Caco-2 (cell line): Measurements from ENCODE around the gene PSMD6. TPM values are rescaled to one million over a fixed set of nuclear protein-coding genes. Genes with fewer than 3 reads are reported as not detected.

Source experiments
- BruUV-seq: library from RNA; stranded (reverse); fragments of 400-500 nt; replicated peaks from 2 replicates; lab custom pipeline; 2021; lab: Mats Ljungman, UMichigan
- CTCF ChIA-PET: fragments of 300-600 bp; sonication (Branson Sonifier 250); formaldehyde crosslinking; loops from one replicate; lab custom pipeline; 2022; ENCODE audit warnings: antibody characterized with exemption; lab: Charles Lee
- POLR2A ChIA-PET: fragments of 300-600 bp; sonication (Branson Sonifier 250); formaldehyde crosslinking; loops from one replicate; lab custom pipeline; 2022; ENCODE audit warnings: antibody characterized with exemption; lab: Charles Lee
- DNase-seq, 2 experiments: peaks; one replicate each; pipeline versions ENCODE4 v3.0.0 to v3.0.0-alpha.2; 2020 to 2022
- H3K27me3 ChIP-seq: replicated peaks from 2 replicates; pipeline ENCODE4 v1.6.0; 2011; ENCODE audit warnings: low read length; ENCODE audit not compliant: control insufficient read depth, insufficient read depth
- H3K36me3 ChIP-seq: 2 replicates; pipeline ENCODE4 v1.5.1; 2011; ENCODE audit warnings: low read length; ENCODE audit not compliant: control insufficient read depth, insufficient read depth
- H3K4me1 ChIP-seq: fragments of 250-450 bp; sonication (Bioruptor Pico); 2 replicates; pipeline ENCODE4 v1.5.1; 2020; ENCODE audit warnings: mild to moderate bottlenecking
- H3K4me3 ChIP-seq: 2 replicates; pipeline ENCODE4 v1.5.1; 2011; ENCODE audit warnings: low read depth, mild to moderate bottlenecking, control low read depth, low read length
- H3K9me3 ChIP-seq: fragments of 250-450 bp; sonication (Bioruptor Pico); 2 replicates; pipeline ENCODE4 v1.5.1; 2020; ENCODE audit warnings: mild to moderate bottlenecking, moderate library complexity
- H3K27ac Mint-ChIP-seq: one replicate; pipeline ENCODE4 v1.8.0; 2022; ENCODE audit warnings: mixed read lengths; ENCODE audit not compliant: unreplicated experiment
- H3K27me3 Mint-ChIP-seq: one replicate; pipeline ENCODE4 v1.8.0; 2022; ENCODE audit warnings: mixed read lengths; ENCODE audit not compliant: insufficient read depth, unreplicated experiment
- H3K36me3 Mint-ChIP-seq: one replicate; pipeline ENCODE4 v1.8.0; 2022; ENCODE audit warnings: mild to moderate bottlenecking, mixed read lengths; ENCODE audit not compliant: insufficient read depth, unreplicated experiment
- H3K4me1 Mint-ChIP-seq: one replicate; pipeline ENCODE4 v1.8.0; 2022; ENCODE audit warnings: low read depth, mixed read lengths; ENCODE audit not compliant: unreplicated experiment
- H3K4me3 Mint-ChIP-seq: one replicate; pipeline ENCODE4 v1.8.0; 2022; ENCODE audit warnings: mild to moderate bottlenecking, moderate library complexity, mixed read lengths; ENCODE audit not compliant: unreplicated experiment
- H3K9me3 Mint-ChIP-seq: one replicate; pipeline ENCODE4 v1.8.0; 2022; ENCODE audit warnings: mixed read lengths; ENCODE audit not compliant: unreplicated experiment
- CTCF ChIP-seq, 2 experiments: fragments of 200-600 bp in 1 of 2; IDR thresholded peaks; 1 replicate in 1 of 2; 2 replicates in 1 of 2; pipeline versions ENCODE4 v1.5.1 to v1.8.0; 2011 to 2022; ENCODE audit warnings: antibody characterized with exemption in 1 of 2, control low read depth in 1 of 2, inconsistent platforms in 1 of 2, low read depth in 1 of 2, low read length in 1 of 2, mild to moderate bottlenecking in 1 of 2, moderate library complexity in 1 of 2; ENCODE audit not compliant: insufficient read depth in 1 of 2, severe bottlenecking in 1 of 2, unreplicated experiment in 1 of 2
- intact Hi-C: fragments of 100-400 bp; cut with micrococcal nuclease; formaldehyde crosslinking; loops from one replicate; pipeline ENCODE4 v1.10.0; 2022; ENCODE audit not compliant: unreplicated experiment
- total RNA-seq: library from RNA; stranded (reverse); gene quantifications from 2 replicates; pipeline ENCODE4 v1.2.3, GENCODE V29; 2022

The PSMD6 gene
- total RNA-seq, 1 experiment from 2014 or later, result 100 TPM

- Mint-ChIP-seq H3K9me3 (no peaks in the 10 kb centered on the region), H3K36me3 (peaks cover 20% of the 10 kb centered on the region), H3K4me3 (no peak overlapping the region), H3K27me3 (no peaks in the 10 kb centered on the region), H3K27ac (no peak overlapping the region), H3K4me1 (peaks cover 15% of the 10 kb centered on the region)
- ChIA-PET POLR2A (no interaction called here), CTCF (no interaction called here)
- BruUV-seq, result no TSS peak
- no peak for DNase-seq
- Histone ChIP-seq H3K4me3 (no peak overlapping the region), H3K27me3 (no peaks in the 10 kb centered on the region), H3K9me3 (no peaks in the 10 kb centered on the region), H3K4me1 (peaks cover 3% of the 10 kb centered on the region; the same call in 1 of the 2 replicates), H3K36me3 (no peaks in the 10 kb centered on the region)
- TF ChIP-seq CTCF (IDR thresholded peaks at IDR 0.05; ENCODE audit: insufficient read depth in 1 of 2, low read depth in 1 of 2, low read length in 1 of 2, severe bottlenecking in 1 of 2, unreplicated experiment in 1 of 2), result no peak
- intact Hi-C loops, result no loop called here
Measured at GRCh38 chr3:63977893-63978292, 45.4 kb downstream of the PSMD6 start.

- Mint-ChIP-seq H3K36me3 (peaks cover 23% of the 10 kb centered on the region), H3K27me3 (no peaks in the 10 kb centered on the region), H3K4me1 (peaks cover 15% of the 10 kb centered on the region), H3K4me3 (no peak overlapping the region), H3K9me3 (no peaks in the 10 kb centered on the region), H3K27ac (no peak overlapping the region)
- TF ChIP-seq CTCF (IDR thresholded peaks at IDR 0.05; ENCODE audit: insufficient read depth in 1 of 2, low read depth in 1 of 2, low read length in 1 of 2, severe bottlenecking in 1 of 2, unreplicated experiment in 1 of 2), result no peak
- H3K4me3 ChIP-seq, result no peak overlapping the region
- H3K36me3 ChIP-seq, result no peaks in the 10 kb centered on the region
- POLR2A ChIA-PET, result no interaction called here
- DNase-seq, result no peak
- no peaks in the 10 kb centered on the region for H3K9me3 ChIP-seq
- no TSS peak for BruUV-seq
- no peaks in the 10 kb centered on the region for H3K27me3 ChIP-seq
- peaks cover 13% of the 10 kb centered on the region for H3K4me1 ChIP-seq
- CTCF ChIA-PET, result no interaction called here
- intact Hi-C loops, result no loop called here
Measured at GRCh38 chr3:63976872-63977200, 46.5 kb downstream of the PSMD6 start.

GRCh38 chr3:63976161-63976871, 47.0 kb downstream of the PSMD6 start:
- H3K27ac Mint-ChIP-seq, result no peak overlapping the region

More at GRCh38 chr3:63976161-63976871, 47.0 kb downstream of the PSMD6 start:
- Mint-ChIP-seq H3K4me1 (peaks cover 15% of the 10 kb centered on the region), H3K9me3 (no peaks in the 10 kb centered on the region), H3K36me3 (peaks cover 23% of the 10 kb centered on the region), H3K27me3 (no peaks in the 10 kb centered on the region), H3K4me3 (no peak overlapping the region)
- no peak overlapping the region for H3K4me3 ChIP-seq
- no peak for TF ChIP-seq CTCF (IDR thresholded peaks at IDR 0.05; ENCODE audit: insufficient read depth in 1 of 2, low read depth in 1 of 2, low read length in 1 of 2, severe bottlenecking in 1 of 2, unreplicated experiment in 1 of 2)
- no peaks in the 10 kb centered on the region for H3K9me3 ChIP-seq
- intact Hi-C loops, result no loop called here
- ChIA-PET POLR2A (no interaction called here), CTCF (no interaction called here)
- H3K4me1 ChIP-seq, result peaks cover 15% of the 10 kb centered on the region
- H3K36me3 ChIP-seq, result no peaks in the 10 kb centered on the region
- H3K27me3 ChIP-seq, result no peaks in the 10 kb centered on the region
- peak in 1 of 2 experiments; percentile 11 for DNase-seq
- BruUV-seq, result no TSS peak
